Measurements from ENCODE around the gene SEC24A. TPM values are rescaled to one million over a fixed set of nuclear protein-coding genes. Genes with fewer than 3 reads are reported as not detected.
"Not testable (repeated sequence)": the region's sequence is repeated elsewhere in the genome, so short reads cannot be mapped to it uniquely, and the experiment has no call there.

Gene SEC24A
- total RNA-seq, 2 experiments from 2014 or later, result 5.6 to 20.5 TPM

- intact Hi-C loops (cut with micrococcal nuclease; ENCODE audit: unreplicated experiment), result no loop called here
- Histone ChIP-seq H2AFZ (ENCODE audit: low read length) (no peak overlapping the region), H3K4me2 (ENCODE audit: low read length) (no peak overlapping the region), H3K79me2 (ENCODE audit: insufficient read depth, low read depth, low read length) (no peaks in the 10 kb centered on the region), H3K9me3 (ENCODE audit: low read length) (no peaks in the 10 kb centered on the region), H3K4me1 (ENCODE audit: insufficient read depth, low read length, poor library complexity, severe bottlenecking) (no peaks in the 10 kb centered on the region), H3K27ac (ENCODE audit: low read depth, low read length, poor library complexity, severe bottlenecking) (no peak overlapping the region), H4K20me1 (ENCODE audit: insufficient read depth, low read length) (no peaks in the 10 kb centered on the region), H3K9me2 (ENCODE audit: insufficient read depth, low read length) (no peaks in the 10 kb centered on the region), H3K4me3 (ENCODE audit: low read depth, low read length, poor library complexity, severe bottlenecking) (no peak overlapping the region), H3K36me3 (ENCODE audit: insufficient read depth, low read length) (peaks cover 70% of the 10 kb centered on the region)
- ChIA-PET CTCF (ENCODE audit: unreplicated experiment) (no interaction called here), POLR2A (no interaction called here)
- no TSS peak for BruUV-seq (replicated peaks)
- DNase-seq (ENCODE audit: low spot score), result no peak
- no peak for TF ChIP-seq EZH2phosphoT487 (IDR thresholded peaks at IDR 0.05; ENCODE audit: borderline replicate concordance, low read depth, low read length)
- TF ChIP-seq, protein P1, sequence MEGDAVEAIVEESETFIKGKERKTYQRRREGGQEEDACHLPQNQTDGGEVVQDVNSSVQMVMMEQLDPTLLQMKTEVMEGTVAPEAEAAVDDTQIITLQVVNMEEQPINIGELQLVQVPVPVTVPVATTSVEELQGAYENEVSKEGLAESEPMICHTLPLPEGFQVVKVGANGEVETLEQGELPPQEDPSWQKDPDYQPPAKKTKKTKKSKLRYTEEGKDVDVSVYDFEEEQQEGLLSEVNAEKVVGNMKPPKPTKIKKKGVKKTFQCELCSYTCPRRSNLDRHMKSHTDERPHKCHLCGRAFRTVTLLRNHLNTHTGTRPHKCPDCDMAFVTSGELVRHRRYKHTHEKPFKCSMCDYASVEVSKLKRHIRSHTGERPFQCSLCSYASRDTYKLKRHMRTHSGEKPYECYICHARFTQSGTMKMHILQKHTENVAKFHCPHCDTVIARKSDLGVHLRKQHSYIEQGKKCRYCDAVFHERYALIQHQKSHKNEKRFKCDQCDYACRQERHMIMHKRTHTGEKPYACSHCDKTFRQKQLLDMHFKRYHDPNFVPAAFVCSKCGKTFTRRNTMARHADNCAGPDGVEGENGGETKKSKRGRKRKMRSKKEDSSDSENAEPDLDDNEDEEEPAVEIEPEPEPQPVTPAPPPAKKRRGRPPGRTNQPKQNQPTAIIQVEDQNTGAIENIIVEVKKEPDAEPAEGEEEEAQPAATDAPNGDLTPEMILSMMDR (conservative IDR thresholded peaks at IDR 0.05; ENCODE audit: low read length), result no peak
Measured at GRCh38 chr5:134714120-134714519, 65.5 kb downstream of the SEC24A start.

- POLR2A ChIA-PET, result interaction anchor here (1.1 kb wide), 1 partner anchor 12 kb away, joined by 5 read pairs; no protein-coding TSS in a partner anchor
- CTCF ChIA-PET (ENCODE audit: unreplicated experiment), result no interaction called here
Measured at GRCh38 chr5:134714541-134714940, 66.0 kb downstream of the SEC24A start.

DNA sequence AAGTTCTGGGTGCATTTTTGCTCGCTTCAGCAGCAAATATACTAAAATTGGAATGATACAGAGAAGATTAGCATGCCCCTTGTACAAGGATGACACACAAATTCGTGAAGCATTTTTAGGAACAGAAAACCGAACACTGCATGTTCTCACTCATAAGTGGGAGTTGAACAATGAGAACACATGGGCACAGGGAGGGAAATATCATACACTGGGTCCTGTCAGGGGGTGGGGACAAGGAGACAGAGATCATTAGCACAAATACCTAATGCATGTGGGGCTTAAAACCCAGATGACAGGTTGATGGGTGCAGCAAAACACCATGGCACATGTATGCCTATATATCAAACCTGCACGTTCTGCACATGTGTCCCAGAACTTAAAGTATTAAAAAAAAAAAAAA is 66.9 kb downstream of the SEC24A start:
- CTCF ChIA-PET (ENCODE audit: unreplicated experiment); H3K27ac ChIP-seq (ENCODE audit: low read depth, low read length, poor library complexity, severe bottlenecking); H2AFZ ChIP-seq (ENCODE audit: low read length); H3K4me2 ChIP-seq (ENCODE audit: low read length); H4K20me1 ChIP-seq (ENCODE audit: insufficient read depth, low read length); H3K79me2 ChIP-seq (ENCODE audit: insufficient read depth, low read depth, low read length); DNase-seq (ENCODE audit: low spot score); BruUV-seq (replicated peaks); H3K9me2 ChIP-seq (ENCODE audit: insufficient read depth, low read length); H3K4me3 ChIP-seq (ENCODE audit: low read depth, low read length, poor library complexity, severe bottlenecking); H3K4me1 ChIP-seq (ENCODE audit: insufficient read depth, low read length, poor library complexity, severe bottlenecking); H3K9me3 ChIP-seq (ENCODE audit: low read length); intact Hi-C loops (cut with micrococcal nuclease; ENCODE audit: unreplicated experiment): not testable (repeated sequence)
- H3K36me3 ChIP-seq (ENCODE audit: insufficient read depth, low read length), result peaks cover 71% of the 10 kb centered on the region
- POLR2A ChIA-PET, result interaction anchor here (1.1 kb wide), 1 partner anchor 11 kb away, joined by 5 read pairs; no protein-coding TSS in a partner anchor

More at GRCh38 chr5:134714541-134714940, 66.0 kb downstream of the SEC24A start:
- no peak overlapping the region for H3K27ac ChIP-seq (ENCODE audit: low read depth, low read length, poor library complexity, severe bottlenecking)
- H3K36me3 ChIP-seq (ENCODE audit: insufficient read depth, low read length), result peaks cover 70% of the 10 kb centered on the region
- H3K4me2 ChIP-seq (ENCODE audit: low read length), result no peak overlapping the region
- H4K20me1 ChIP-seq (ENCODE audit: insufficient read depth, low read length), result no peaks in the 10 kb centered on the region
- TF ChIP-seq, protein P1 (conservative IDR thresholded peaks at IDR 0.05; ENCODE audit: low read length), result no peak
- TF ChIP-seq EZH2phosphoT487 (IDR thresholded peaks at IDR 0.05; ENCODE audit: borderline replicate concordance, low read depth, low read length), result no peak
- H3K9me3 ChIP-seq (ENCODE audit: low read length), result no peaks in the 10 kb centered on the region
- H3K79me2 ChIP-seq (ENCODE audit: insufficient read depth, low read depth, low read length), result no peaks in the 10 kb centered on the region
- intact Hi-C loops (cut with micrococcal nuclease; ENCODE audit: unreplicated experiment), result no loop called here
- no peak overlapping the region for H2AFZ ChIP-seq (ENCODE audit: low read length)
- H3K9me2 ChIP-seq (ENCODE audit: insufficient read depth, low read length), result no peaks in the 10 kb centered on the region
- no peaks in the 10 kb centered on the region for H3K4me1 ChIP-seq (ENCODE audit: insufficient read depth, low read length, poor library complexity, severe bottlenecking)
- no TSS peak for BruUV-seq (replicated peaks)
- no peak overlapping the region for H3K4me3 ChIP-seq (ENCODE audit: low read depth, low read length, poor library complexity, severe bottlenecking)
- no peak for DNase-seq (ENCODE audit: low spot score)

Data from OCI-LY7 (cell line).